H9 (cell line): ENCODE results near the gene GRAMD1B. TPM values are rescaled to one million over a fixed set of nuclear protein-coding genes. Genes with fewer than 3 reads are reported as not detected.

Source experiments
- DNase-seq: peaks from one replicate; pipeline ENCODE4 v3.0.0-alpha.2; 2017
- H2AFZ ChIP-seq: one replicate; pipeline ENCODE4 v1.6.1; 2013; ENCODE audit warnings: mild to moderate bottlenecking, low read length, control low read depth, moderate library complexity
- H2AK5ac ChIP-seq: 2 replicates; pipeline ENCODE4 v1.6.1; 2013; ENCODE audit warnings: low read length, control low read depth, mixed read lengths; ENCODE audit not compliant: insufficient read length
- H2BK120ac ChIP-seq: one replicate; pipeline ENCODE4 v1.6.1; 2013; ENCODE audit warnings: low read depth, mild to moderate bottlenecking, low read length, control low read depth, inconsistent platforms; ENCODE audit not compliant: poor library complexity, severe bottlenecking
- H2BK12ac ChIP-seq: 2 replicates; pipeline ENCODE4 v1.6.1; 2013; ENCODE audit warnings: low read length, control low read depth, mixed read lengths, low read depth; ENCODE audit not compliant: insufficient read length
- H2BK15ac ChIP-seq: 2 replicates; pipeline ENCODE4 v1.6.1; 2013; ENCODE audit warnings: low read depth, low read length, control low read depth
- H2BK20ac ChIP-seq: one replicate; pipeline ENCODE4 v1.6.1; 2013; ENCODE audit warnings: low read depth, mild to moderate bottlenecking, low read length, control low read depth, inconsistent platforms; ENCODE audit not compliant: poor library complexity, severe bottlenecking
- H2BK5ac ChIP-seq: 2 replicates; pipeline ENCODE4 v1.6.1; 2013; ENCODE audit warnings: low read length, control low read depth, mixed read lengths; ENCODE audit not compliant: insufficient read length
- H3K14ac ChIP-seq: 2 replicates; pipeline ENCODE4 v1.6.1; 2013; ENCODE audit warnings: low read length, control low read depth; ENCODE audit not compliant: insufficient read depth
- H3K18ac ChIP-seq: 2 replicates; pipeline ENCODE4 v1.6.1; 2013; ENCODE audit warnings: low read depth, mild to moderate bottlenecking, mixed read lengths, low read length, control low read depth; ENCODE audit not compliant: insufficient read length
- H3K23ac ChIP-seq: 2 replicates; pipeline ENCODE4 v1.6.1; 2013; ENCODE audit warnings: low read length, control low read depth, mixed read lengths, low read depth; ENCODE audit not compliant: insufficient read length
- H3K23me2 ChIP-seq: 2 replicates; pipeline ENCODE4 v1.6.1; 2013; ENCODE audit warnings: low read depth, mild to moderate bottlenecking, mixed read lengths, low read length, control low read depth; ENCODE audit not compliant: insufficient read length, poor library complexity, severe bottlenecking
- H3K27ac ChIP-seq: 2 replicates; pipeline ENCODE4 v1.5.1; 2013; ENCODE audit warnings: low read length, control low read depth, mixed read lengths, low read depth; ENCODE audit not compliant: insufficient read length
- H3K27me3 ChIP-seq: 2 replicates; pipeline ENCODE4 v1.6.1; 2013; ENCODE audit warnings: low read length, control low read depth, inconsistent platforms; ENCODE audit not compliant: insufficient read depth
- H3K4ac ChIP-seq: 2 replicates; pipeline ENCODE4 v1.6.1; 2013; ENCODE audit warnings: low read depth, mild to moderate bottlenecking, control low read depth, inconsistent platforms, low read length, moderate library complexity
- H3K4me1 ChIP-seq: 2 replicates; pipeline ENCODE4 v1.6.1; 2013; ENCODE audit warnings: low read length, control low read depth, inconsistent platforms; ENCODE audit not compliant: insufficient read depth
- H3K4me2 ChIP-seq: 2 replicates; pipeline ENCODE4 v1.6.1; 2013; ENCODE audit warnings: low read length, control low read depth, mixed read lengths; ENCODE audit not compliant: insufficient read length, insufficient read depth
- H3K56ac ChIP-seq: 2 replicates; pipeline ENCODE4 v1.6.1; 2013; ENCODE audit warnings: low read depth, mild to moderate bottlenecking, mixed read lengths, low read length, control low read depth; ENCODE audit not compliant: insufficient read length
- H3K79me1 ChIP-seq: 2 replicates; pipeline ENCODE4 v1.6.1; 2013; ENCODE audit warnings: low read depth, mild to moderate bottlenecking, moderate library complexity, low read length, control low read depth, inconsistent platforms; ENCODE audit not compliant: insufficient read depth, poor library complexity, severe bottlenecking
- H3K79me2 ChIP-seq: 2 replicates; pipeline ENCODE4 v1.6.1; 2013; ENCODE audit warnings: low read length, control low read depth, inconsistent platforms; ENCODE audit not compliant: insufficient read depth
- H3K9ac ChIP-seq: 2 replicates; pipeline ENCODE4 v1.6.1; 2013; ENCODE audit warnings: low read length, control low read depth, mixed read lengths; ENCODE audit not compliant: insufficient read length; ENCODE audit errors: extremely low read depth
- H3K9me3 ChIP-seq: one replicate; pipeline ENCODE4 v1.6.1; 2013; ENCODE audit warnings: low read depth, low read length, inconsistent platforms; ENCODE audit not compliant: control insufficient read depth
- H3T11ph ChIP-seq: one replicate; pipeline ENCODE4 v1.6.1; 2013; ENCODE audit warnings: mild to moderate bottlenecking, low read length, control low read depth, inconsistent platforms
- H4K20me1 ChIP-seq: one replicate; pipeline ENCODE4 v1.6.1; 2013; ENCODE audit not compliant: control insufficient read depth, insufficient read length, insufficient read depth
- H4K5ac ChIP-seq: 2 replicates; pipeline ENCODE4 v1.6.1; 2013; ENCODE audit warnings: low read depth, mild to moderate bottlenecking, mixed read lengths, low read length, control low read depth; ENCODE audit not compliant: insufficient read length
- H4K8ac ChIP-seq: replicated peaks from 2 replicates; pipeline ENCODE4 v1.6.1; 2013; ENCODE audit warnings: low read length, control low read depth, mixed read lengths, low read depth; ENCODE audit not compliant: insufficient read length
- H4K91ac ChIP-seq: 2 replicates; pipeline ENCODE4 v1.6.1; 2013; ENCODE audit warnings: low read depth, mild to moderate bottlenecking, moderate library complexity, mixed read lengths, low read length, control low read depth; ENCODE audit not compliant: insufficient read length
- H3K27ac Mint-ChIP-seq, 3 experiments: 2 replicates in 2 of 3; 3 replicates in 1 of 3; pipeline ENCODE4 v1.8.0; 2020 to 2021; ENCODE audit warnings: mixed read lengths in 3 of 3, mild to moderate bottlenecking in 1 of 3, moderate library complexity in 1 of 3
- H3K27me3 Mint-ChIP-seq: 2 replicates; pipeline ENCODE4 v1.8.0; 2021; ENCODE audit warnings: low read depth, mild to moderate bottlenecking, moderate library complexity, mixed read lengths
- H3K36me3 Mint-ChIP-seq, 3 experiments: 2 replicates in 2 of 3; 3 replicates in 1 of 3; pipeline ENCODE4 v1.8.0; 2020 to 2021; ENCODE audit warnings: low read depth in 3 of 3, mixed read lengths in 3 of 3; ENCODE audit not compliant: insufficient read depth in 1 of 3
- H3K4me1 Mint-ChIP-seq, 2 experiments: 2 replicates each; pipeline ENCODE4 v1.8.0; 2020; ENCODE audit warnings: mixed read lengths in 2 of 2
- H3K4me3 Mint-ChIP-seq, 2 experiments: 2 replicates in 1 of 2; 3 replicates in 1 of 2; pipeline ENCODE4 v1.8.0; 2020 to 2021; ENCODE audit warnings: mild to moderate bottlenecking in 2 of 2, mixed read lengths in 2 of 2, moderate library complexity in 1 of 2
- H3K9me3 Mint-ChIP-seq, 2 experiments: 2 replicates in 1 of 2; 3 replicates in 1 of 2; pipeline ENCODE4 v1.8.0; 2020; ENCODE audit warnings: mild to moderate bottlenecking in 2 of 2, mixed read lengths in 2 of 2, moderate library complexity in 1 of 2
- WGBS: extraction: QIAGEN DNeasy Blood & Tissue Kit; methylation state at CpG from one replicate; pipeline ENCODE4 v1.1.7; 2013; ENCODE audit warnings: missing lambda C conversion rate, low lambda C conversion rate, mixed read lengths; ENCODE audit not compliant: insufficient read length; ENCODE audit errors: extremely low coverage; 5-methylcytosine and 5-hydroxymethylcytosine counted together
- total RNA-seq: library from RNA; stranded (reverse); gene quantifications from 2 replicates; pipeline ENCODE4 v1.2.1, GENCODE V29; 2021
- TF ChIP-seq, protein P1 (sequence below): fragments of 200-600 bp; sonication (generic); conservative IDR thresholded peaks from 3 replicates; pipeline ENCODE4 v1.8.0; 2021; ENCODE audit warnings: antibody characterized with exemption, mild to moderate bottlenecking

GRAMD1B gene
- total RNA-seq, 1 experiment from 2014 or later, result 25.9 TPM

DNA sequence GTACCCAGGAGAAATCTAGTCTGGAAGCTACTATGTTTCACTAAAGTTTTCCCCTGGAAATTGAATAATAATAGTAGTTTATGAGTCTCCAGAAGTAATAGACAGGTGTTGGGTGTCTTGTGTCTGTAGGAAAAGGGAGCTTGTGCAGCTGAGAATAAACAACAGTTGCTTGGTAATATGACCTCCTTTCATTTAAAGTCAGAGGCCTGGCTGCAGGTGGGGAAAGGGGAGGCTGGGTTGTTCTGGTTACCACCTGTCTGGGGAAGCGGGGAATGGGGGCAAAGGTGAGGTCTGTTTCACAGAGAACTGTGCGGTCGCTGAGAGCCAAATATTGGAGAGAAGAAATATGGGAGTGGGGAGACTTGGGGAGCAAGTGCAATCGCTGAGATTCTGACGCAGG, 3.3 kb upstream of the GRAMD1B start:
- peak overlapping the region in 1 of 3 experiments; percentile 4; a peak in 2 of 7 replicates for H3K27ac Mint-ChIP-seq

More for the DNA sequence above, 3.3 kb upstream of the GRAMD1B start:
- Histone ChIP-seq H3K4me1 (0 out of 2 replicates have a peak, but pooled peaks cover 7% of the 10 kb centered on the region), H2BK5ac (no peak overlapping the region), H2AK5ac (no peak overlapping the region), H3K23ac (no peak overlapping the region), H4K20me1 (no peaks in the 10 kb centered on the region), H3K4ac (no peak overlapping the region), H3K27me3 (no peaks in the 10 kb centered on the region; the same call in 1 of the 2 replicates), H2BK120ac (no peak overlapping the region), H2BK12ac (no peak overlapping the region), H4K91ac (no peak overlapping the region), H2AFZ (no peak overlapping the region), H2BK15ac (no peak overlapping the region), H3K79me1 (no peaks in the 10 kb centered on the region), H3K9ac (no peak overlapping the region), H3K18ac (no peak overlapping the region), H3K23me2 (peaks cover 8% of the 10 kb centered on the region), H3K4me2 (no peak overlapping the region), H3T11ph (no peak overlapping the region), H4K8ac (no peak overlapping the region), H3K79me2 (no peaks in the 10 kb centered on the region), H3K14ac (no peak overlapping the region), H3K27ac (no peak overlapping the region), H4K5ac (no peak overlapping the region), H3K56ac (no peak overlapping the region), H2BK20ac (no peak overlapping the region), H3K9me3 (no peaks in the 10 kb centered on the region)
- no CpG with 5 or more reads among the region's 5 CpGs for WGBS
- Mint-ChIP-seq H3K4me3 (0 out of 5 replicates have a peak overlapping the region, but pooled peaks of 1 of the 2 experiments have one; percentile 49), H3K9me3 (no peaks in the 10 kb centered on the region), H3K27me3 (peaks cover 79% of the 10 kb centered on the region), H3K4me1 (peaks cover 36 to 38% of the 10 kb centered on the region in 2 experiments), H3K36me3 (0 out of 7 replicates have a peak, but pooled peaks cover 0 to under 1% (median 0%) of the 10 kb centered on the region in 3 experiments)
- no peak for DNase-seq
- TF ChIP-seq, protein P1, sequence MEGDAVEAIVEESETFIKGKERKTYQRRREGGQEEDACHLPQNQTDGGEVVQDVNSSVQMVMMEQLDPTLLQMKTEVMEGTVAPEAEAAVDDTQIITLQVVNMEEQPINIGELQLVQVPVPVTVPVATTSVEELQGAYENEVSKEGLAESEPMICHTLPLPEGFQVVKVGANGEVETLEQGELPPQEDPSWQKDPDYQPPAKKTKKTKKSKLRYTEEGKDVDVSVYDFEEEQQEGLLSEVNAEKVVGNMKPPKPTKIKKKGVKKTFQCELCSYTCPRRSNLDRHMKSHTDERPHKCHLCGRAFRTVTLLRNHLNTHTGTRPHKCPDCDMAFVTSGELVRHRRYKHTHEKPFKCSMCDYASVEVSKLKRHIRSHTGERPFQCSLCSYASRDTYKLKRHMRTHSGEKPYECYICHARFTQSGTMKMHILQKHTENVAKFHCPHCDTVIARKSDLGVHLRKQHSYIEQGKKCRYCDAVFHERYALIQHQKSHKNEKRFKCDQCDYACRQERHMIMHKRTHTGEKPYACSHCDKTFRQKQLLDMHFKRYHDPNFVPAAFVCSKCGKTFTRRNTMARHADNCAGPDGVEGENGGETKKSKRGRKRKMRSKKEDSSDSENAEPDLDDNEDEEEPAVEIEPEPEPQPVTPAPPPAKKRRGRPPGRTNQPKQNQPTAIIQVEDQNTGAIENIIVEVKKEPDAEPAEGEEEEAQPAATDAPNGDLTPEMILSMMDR, result no peak
